ENCODE results near the gene MAP2K5.

MAP2K5 gene

DNA sequence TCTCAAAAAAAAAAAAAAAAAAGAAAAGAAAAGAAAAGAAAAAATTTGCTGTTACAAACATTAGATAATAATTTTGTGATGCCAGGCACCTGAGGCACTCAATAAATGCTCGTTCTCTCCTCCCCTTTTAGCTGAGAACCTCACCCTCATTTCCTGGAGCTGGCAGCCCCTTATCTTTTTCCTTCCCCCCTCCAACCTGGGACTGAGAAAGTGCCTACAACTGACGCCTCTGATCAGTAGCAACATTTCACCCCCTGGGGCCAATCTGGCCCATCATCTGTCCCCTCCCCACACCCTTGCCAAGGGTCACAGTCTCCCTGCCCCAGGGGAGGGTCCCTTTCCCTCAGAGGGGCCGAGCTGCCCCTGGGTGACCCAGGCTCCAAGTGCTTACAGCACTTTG lies 309.9 kb downstream of the MAP2K5 start:
- TF ChIP-seq, protein P1, sequence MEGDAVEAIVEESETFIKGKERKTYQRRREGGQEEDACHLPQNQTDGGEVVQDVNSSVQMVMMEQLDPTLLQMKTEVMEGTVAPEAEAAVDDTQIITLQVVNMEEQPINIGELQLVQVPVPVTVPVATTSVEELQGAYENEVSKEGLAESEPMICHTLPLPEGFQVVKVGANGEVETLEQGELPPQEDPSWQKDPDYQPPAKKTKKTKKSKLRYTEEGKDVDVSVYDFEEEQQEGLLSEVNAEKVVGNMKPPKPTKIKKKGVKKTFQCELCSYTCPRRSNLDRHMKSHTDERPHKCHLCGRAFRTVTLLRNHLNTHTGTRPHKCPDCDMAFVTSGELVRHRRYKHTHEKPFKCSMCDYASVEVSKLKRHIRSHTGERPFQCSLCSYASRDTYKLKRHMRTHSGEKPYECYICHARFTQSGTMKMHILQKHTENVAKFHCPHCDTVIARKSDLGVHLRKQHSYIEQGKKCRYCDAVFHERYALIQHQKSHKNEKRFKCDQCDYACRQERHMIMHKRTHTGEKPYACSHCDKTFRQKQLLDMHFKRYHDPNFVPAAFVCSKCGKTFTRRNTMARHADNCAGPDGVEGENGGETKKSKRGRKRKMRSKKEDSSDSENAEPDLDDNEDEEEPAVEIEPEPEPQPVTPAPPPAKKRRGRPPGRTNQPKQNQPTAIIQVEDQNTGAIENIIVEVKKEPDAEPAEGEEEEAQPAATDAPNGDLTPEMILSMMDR (IDR thresholded peaks at IDR 0.05; ENCODE audit: unreplicated experiment in 3 of 3): no peak
- Mint-ChIP-seq H3K27ac (no peak overlapping the region), H3K4me3 (no peak overlapping the region), H3K27me3 (ENCODE audit: low read depth) (no peaks in the 10 kb centered on the region), H3K36me3 (ENCODE audit: low read depth) (no peaks in the 10 kb centered on the region), H3K4me1 (peaks cover 10% of the 10 kb centered on the region), H3K9me3 (peaks cover 2% of the 10 kb centered on the region)

- TF ChIP-seq, protein P1 (IDR thresholded peaks at IDR 0.05; ENCODE audit: unreplicated experiment in 3 of 3): no peak
- H3K9me3 Mint-ChIP-seq: peaks cover 2% of the 10 kb centered on the region
- no peaks in the 10 kb centered on the region for H3K27me3 Mint-ChIP-seq (ENCODE audit: low read depth)
- no peak overlapping the region for H3K27ac Mint-ChIP-seq
- peaks cover 5% of the 10 kb centered on the region for H3K4me1 Mint-ChIP-seq
- no peak overlapping the region for H3K4me3 Mint-ChIP-seq
- H3K36me3 Mint-ChIP-seq (ENCODE audit: low read depth): no peaks in the 10 kb centered on the region
These were observed 311.0 kb downstream of the MAP2K5 start for GRCh38 chr15:67853454-67853853.

DNA sequence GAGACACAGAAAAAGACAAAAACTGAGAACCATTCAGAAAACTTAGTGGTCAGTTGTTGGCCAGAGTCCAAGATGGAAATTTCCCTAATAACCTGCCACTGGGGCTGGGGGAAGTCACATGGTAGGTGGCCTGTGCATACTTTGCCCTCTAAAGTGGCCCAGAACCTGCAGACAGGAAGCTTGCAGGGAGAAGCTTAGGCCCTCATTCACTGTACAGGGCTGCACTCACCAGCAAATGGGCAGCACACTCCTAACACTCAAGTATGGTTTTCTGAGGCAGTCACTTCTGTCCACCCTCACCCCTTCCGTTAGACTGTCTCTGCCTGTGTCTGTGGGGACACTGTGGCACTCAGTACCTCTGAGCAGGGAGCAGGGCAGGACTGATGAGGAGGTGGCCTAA lies 311.9 kb downstream of the MAP2K5 start:
- H3K27ac Mint-ChIP-seq: peak overlapping the region in 2 of 3 experiments; percentile 54 to 86
- H3K9me3 Mint-ChIP-seq: no peaks in the 10 kb centered on the region
- H3K4me3 Mint-ChIP-seq: no peak overlapping the region
- H3K36me3 Mint-ChIP-seq (ENCODE audit: low read depth): no peaks in the 10 kb centered on the region
- H3K4me1 Mint-ChIP-seq: peaks cover 5% of the 10 kb centered on the region
- no peaks in the 10 kb centered on the region for H3K27me3 Mint-ChIP-seq (ENCODE audit: low read depth)
- TF ChIP-seq, protein P1 (IDR thresholded peaks at IDR 0.05; ENCODE audit: unreplicated experiment in 3 of 3): no peak

GRCh38 chr15:67855842-67856241 lies 313.3 kb downstream of the MAP2K5 start:
- peaks cover 10% of the 10 kb centered on the region for H3K4me1 Mint-ChIP-seq
- H3K4me3 Mint-ChIP-seq: no peak overlapping the region
- no peaks in the 10 kb centered on the region for H3K9me3 Mint-ChIP-seq
- no peaks in the 10 kb centered on the region for H3K27me3 Mint-ChIP-seq (ENCODE audit: low read depth)
- peak overlapping the region in 2 of 3 experiments; percentile 79 to 81 for H3K27ac Mint-ChIP-seq
- TF ChIP-seq, protein P1 (IDR thresholded peaks at IDR 0.05; ENCODE audit: unreplicated experiment in 3 of 3): no peak
- no peaks in the 10 kb centered on the region for H3K36me3 Mint-ChIP-seq (ENCODE audit: low read depth)
